ENCODE measurements around the gene SYNM. TPM values are rescaled to one million over a fixed set of nuclear protein-coding genes. Genes with fewer than 3 reads are reported as not detected.

SYNM gene
- total RNA-seq, 1 experiment from 2014 or later = 6.1 TPM

DNA sequence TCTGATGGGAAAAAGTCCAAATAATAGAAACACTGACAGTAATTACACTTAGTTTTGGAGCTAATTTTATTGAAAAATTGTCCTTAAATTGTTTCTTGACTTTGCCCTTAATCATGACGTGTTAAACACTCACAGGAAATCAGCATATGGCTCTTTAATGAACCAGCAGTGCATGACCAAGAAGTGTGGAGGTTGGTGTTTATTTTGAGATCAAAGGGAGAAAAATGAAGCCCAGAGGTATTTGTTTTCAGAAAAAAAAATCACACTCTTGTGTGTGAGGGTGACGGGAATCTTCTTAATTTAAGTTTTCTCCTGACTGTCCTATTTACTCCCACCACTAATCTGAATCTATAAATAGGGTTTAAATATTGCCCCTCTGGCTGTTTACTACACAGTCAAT is 28.8 kb upstream of the SYNM start:
- CTCF ChIA-PET = interaction anchor here (0.9 to 1.9 kb wide), 7 partner anchors 10 to 557 kb away, joined by 3 to 13 read pairs (median 6); partner anchors contain the start of gene SYNM
- Histone ChIP-seq H3K4me1 (no peaks in the 10 kb centered on the region), H3K4me3 (ENCODE audit: low read depth, low read length) (no peak overlapping the region), H3K9me3 (no peaks in the 10 kb centered on the region), H3K27me3 (replicated peaks; ENCODE audit: control insufficient read depth, insufficient read depth, low read length) (no peaks in the 10 kb centered on the region), H3K36me3 (ENCODE audit: control insufficient read depth, insufficient read depth, low read length) (no peaks in the 10 kb centered on the region)
- no peak for DNase-seq
- Mint-ChIP-seq H3K4me3 (ENCODE audit: unreplicated experiment) (peak overlapping the region; percentile 69), H3K36me3 (ENCODE audit: insufficient read depth, unreplicated experiment) (no peaks in the 10 kb centered on the region), H3K4me1 (ENCODE audit: low read depth, unreplicated experiment) (peaks cover 7% of the 10 kb centered on the region), H3K9me3 (ENCODE audit: unreplicated experiment) (no peaks in the 10 kb centered on the region), H3K27me3 (ENCODE audit: insufficient read depth, unreplicated experiment) (peaks cover 4% of the 10 kb centered on the region), H3K27ac (ENCODE audit: unreplicated experiment) (no peak overlapping the region)
- no peak for TF ChIP-seq CTCF (IDR thresholded peaks at IDR 0.05; ENCODE audit: insufficient read depth in 1 of 2, low read depth in 1 of 2, low read length in 1 of 2, severe bottlenecking in 1 of 2, unreplicated experiment in 1 of 2)
- POLR2A ChIA-PET = no interaction called here
- intact Hi-C loops (cut with micrococcal nuclease; ENCODE audit: unreplicated experiment) = loop anchor here (1.0 to 10.0 kb wide), 5 partner anchors 134 to 634 kb away; no protein-coding TSS in a partner anchor
- BruUV-seq (replicated peaks) = no TSS peak

- Mint-ChIP-seq H3K9me3 (ENCODE audit: unreplicated experiment) (no peaks in the 10 kb centered on the region), H3K4me1 (ENCODE audit: low read depth, unreplicated experiment) (peaks cover 7% of the 10 kb centered on the region), H3K27me3 (ENCODE audit: insufficient read depth, unreplicated experiment) (peaks cover 5% of the 10 kb centered on the region), H3K36me3 (ENCODE audit: insufficient read depth, unreplicated experiment) (no peaks in the 10 kb centered on the region), H3K4me3 (ENCODE audit: unreplicated experiment) (peak overlapping the region; percentile 69), H3K27ac (ENCODE audit: unreplicated experiment) (no peak overlapping the region)
- TF ChIP-seq CTCF (IDR thresholded peaks at IDR 0.05; ENCODE audit: insufficient read depth in 1 of 2, low read depth in 1 of 2, low read length in 1 of 2, severe bottlenecking in 1 of 2, unreplicated experiment in 1 of 2) = peak; percentile 76 to 77
- no peaks in the 10 kb centered on the region for H3K27me3 ChIP-seq (replicated peaks; ENCODE audit: control insufficient read depth, insufficient read depth, low read length)
- H3K9me3 ChIP-seq = no peaks in the 10 kb centered on the region
- intact Hi-C loops (cut with micrococcal nuclease; ENCODE audit: unreplicated experiment) = loop anchor here (1.0 to 10.0 kb wide), 5 partner anchors 134 to 634 kb away; no protein-coding TSS in a partner anchor
- ChIA-PET CTCF (interaction anchor here (0.5 to 1.9 kb wide), 12 partner anchors 10 to 558 kb away, joined by 3 to 13 read pairs (median 4); partner anchors contain the start of gene SYNM), POLR2A (no interaction called here)
- no TSS peak for BruUV-seq (replicated peaks)
- peak; percentile 63 to 69 for DNase-seq
- H3K4me3 ChIP-seq (ENCODE audit: low read depth, low read length) = peak overlapping the region; percentile 19
- H3K36me3 ChIP-seq (ENCODE audit: control insufficient read depth, insufficient read depth, low read length) = no peaks in the 10 kb centered on the region
- H3K4me1 ChIP-seq = no peaks in the 10 kb centered on the region
Observed at GRCh38 chr15:99076555-99077308, 28.1 kb upstream of the SYNM start.

DNA sequence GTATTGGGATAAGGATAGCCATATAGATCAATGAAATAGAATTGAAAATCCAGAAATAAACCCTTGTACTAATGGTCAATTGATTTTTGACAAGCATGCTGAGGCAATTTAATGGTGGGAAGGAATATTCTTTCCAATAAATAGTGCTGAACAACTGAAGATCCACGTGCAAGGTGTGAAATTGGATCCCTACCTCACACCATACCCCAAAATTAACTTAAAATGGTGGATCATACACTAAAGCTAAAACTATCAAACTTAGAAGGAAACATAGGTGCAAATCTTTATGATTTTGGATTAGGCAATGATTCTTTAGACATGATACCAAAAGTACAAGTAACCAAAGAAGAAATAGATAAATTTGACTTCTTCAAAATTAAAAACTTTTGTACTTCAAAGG is 22.1 kb upstream of the SYNM start:
- H3K4me3 Mint-ChIP-seq (ENCODE audit: unreplicated experiment) = no peak overlapping the region
- no peaks in the 10 kb centered on the region for H3K36me3 ChIP-seq (ENCODE audit: control insufficient read depth, insufficient read depth, low read length)
- POLR2A ChIA-PET = no interaction called here
- intact Hi-C loops (cut with micrococcal nuclease; ENCODE audit: unreplicated experiment) = no loop called here
- BruUV-seq (replicated peaks) = no TSS peak
- no peak for DNase-seq
- no peak for TF ChIP-seq CTCF (IDR thresholded peaks at IDR 0.05; ENCODE audit: insufficient read depth in 1 of 2, low read depth in 1 of 2, low read length in 1 of 2, severe bottlenecking in 1 of 2, unreplicated experiment in 1 of 2)
- H3K27me3 ChIP-seq (replicated peaks; ENCODE audit: control insufficient read depth, insufficient read depth, low read length) = no peaks in the 10 kb centered on the region
- no peaks in the 10 kb centered on the region for H3K36me3 Mint-ChIP-seq (ENCODE audit: insufficient read depth, unreplicated experiment)
- no peaks in the 10 kb centered on the region for H3K9me3 Mint-ChIP-seq (ENCODE audit: unreplicated experiment)
- H3K4me1 Mint-ChIP-seq (ENCODE audit: low read depth, unreplicated experiment) = no peaks in the 10 kb centered on the region
- CTCF ChIA-PET = interaction anchor here (0.6 to 0.7 kb wide), 2 partner anchors 8 to 95 kb away, joined by 4 to 5 read pairs; no protein-coding TSS in a partner anchor
- no peak overlapping the region for H3K4me3 ChIP-seq (ENCODE audit: low read depth, low read length)
- peaks cover 9% of the 10 kb centered on the region for H3K27me3 Mint-ChIP-seq (ENCODE audit: insufficient read depth, unreplicated experiment)
- H3K27ac Mint-ChIP-seq (ENCODE audit: unreplicated experiment) = no peak overlapping the region
- H3K4me1 ChIP-seq = no peaks in the 10 kb centered on the region
- H3K9me3 ChIP-seq = no peaks in the 10 kb centered on the region

All from Caco-2 (cell line).